OCI-M1 (cell line): ENCODE data around the gene JMJD6.

Source experiments
- DNase-seq: peaks from one replicate; lab custom pipeline; 2025; lab: John Stamatoyannopoulos, UW

Gene JMJD6

DNA sequence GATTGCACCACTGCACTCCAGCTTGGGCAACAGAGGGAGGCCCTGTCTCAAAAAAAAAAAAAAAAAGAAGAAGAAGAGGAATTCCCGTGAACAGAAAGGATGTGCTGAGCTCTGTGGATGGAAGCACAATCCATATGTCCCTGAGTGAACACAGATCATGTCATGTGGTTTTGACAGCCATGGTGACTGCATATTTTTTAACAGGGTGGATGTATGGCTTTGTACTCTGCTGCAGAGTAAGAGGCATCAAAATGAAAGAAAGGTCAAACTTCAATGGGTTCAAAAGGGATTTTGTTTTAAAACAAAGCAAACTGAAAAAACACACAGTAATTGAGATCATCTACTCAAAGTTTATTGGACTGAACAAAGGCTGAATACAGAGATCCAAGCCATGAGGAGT is 47.2 kb downstream of the JMJD6 start:
- DNase-seq = no peak

DNA sequence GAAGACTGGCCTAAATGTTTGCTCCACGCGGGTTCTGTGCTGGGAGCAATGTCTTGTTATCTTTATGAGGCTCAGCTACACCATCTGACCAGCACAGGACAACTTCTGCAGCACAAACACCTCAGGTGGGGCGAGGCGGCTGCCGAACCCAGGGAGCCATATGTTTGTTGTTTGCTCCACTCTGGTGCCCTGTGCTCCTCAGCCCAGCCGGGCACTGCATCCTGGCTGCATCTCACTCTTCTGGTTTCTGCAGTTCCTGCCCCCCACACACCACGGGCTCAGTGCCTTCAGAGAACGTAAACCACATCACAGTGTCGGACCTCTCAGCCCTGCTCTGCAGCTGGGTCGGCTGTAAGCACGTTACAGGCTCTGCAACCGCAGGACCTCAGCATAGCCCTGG is 48.1 kb downstream of the JMJD6 start:
- DNase-seq = no peak

DNA sequence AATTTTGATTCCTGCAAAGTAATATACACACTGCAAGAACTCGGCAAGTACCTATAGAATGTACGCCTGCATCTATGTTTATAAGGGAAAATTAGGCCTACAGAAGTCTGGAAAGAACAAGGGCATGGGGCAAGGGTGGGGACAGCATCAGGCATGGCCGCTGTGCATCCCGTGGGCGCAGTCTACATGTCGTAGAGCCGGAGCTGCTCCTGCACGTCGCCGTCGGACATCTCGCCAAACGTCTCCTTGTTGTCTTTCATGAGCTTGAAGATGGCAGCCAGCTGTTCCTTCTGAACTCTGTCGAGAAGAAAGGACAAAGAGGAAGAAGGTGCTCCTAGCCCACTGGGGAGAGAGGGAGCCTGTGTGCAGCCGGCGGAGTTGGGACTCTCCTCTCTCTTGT is 49.0 kb downstream of the JMJD6 start:
- no peak for DNase-seq

GRCh38 chr17:76676629-76677028 is 49.8 kb downstream of the JMJD6 start:
- no peak for DNase-seq

DNA sequence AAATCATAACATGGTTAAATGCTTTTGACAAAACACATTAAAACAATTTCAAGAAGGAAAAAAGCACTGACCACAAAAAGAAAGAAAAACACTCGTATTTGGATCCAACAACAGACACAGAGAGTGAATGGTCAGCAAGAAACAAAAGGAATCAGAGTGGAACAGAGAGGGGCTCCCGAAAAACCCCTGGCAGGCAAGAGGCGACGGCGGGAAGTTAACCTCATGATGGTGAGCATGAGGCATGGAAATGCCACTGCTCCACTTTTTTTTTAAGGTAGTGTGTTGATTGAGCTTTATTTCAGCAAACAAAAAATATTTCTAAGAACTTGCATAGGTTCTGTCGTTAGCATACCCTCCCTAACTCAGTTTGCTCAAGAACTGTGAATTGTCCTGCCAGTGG is 50.8 kb downstream of the JMJD6 start:
- DNase-seq = no peak

DNA sequence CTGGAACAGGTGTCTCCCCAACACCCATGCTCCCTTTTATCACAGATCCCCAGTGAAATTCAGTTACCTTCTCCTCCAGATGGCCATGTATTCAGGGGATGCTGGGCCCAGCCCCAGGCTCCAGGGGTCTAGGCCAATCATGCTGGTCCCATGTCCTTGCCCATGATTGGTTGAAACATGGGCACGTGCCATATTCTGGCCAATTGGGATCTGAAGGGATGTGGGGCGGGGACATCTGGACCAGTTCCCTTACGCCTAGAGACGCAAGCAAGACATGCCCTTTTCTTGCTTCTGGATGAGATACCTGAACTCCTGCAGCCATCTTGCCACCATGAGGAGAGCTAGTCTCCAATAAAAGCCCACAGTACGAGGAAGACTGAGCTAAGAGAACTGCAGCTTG is 51.8 kb downstream of the JMJD6 start:
- no peak for DNase-seq

GRCh38 chr17:76673729-76674128 is 52.7 kb downstream of the JMJD6 start:
- DNase-seq = no peak

- no peak for DNase-seq
These were observed 53.5 kb downstream of the JMJD6 start for GRCh38 chr17:76672892-76673291.

- DNase-seq = peak; percentile 45
These were observed 54.0 kb downstream of the JMJD6 start for GRCh38 chr17:76672270-76672851.

DNA sequence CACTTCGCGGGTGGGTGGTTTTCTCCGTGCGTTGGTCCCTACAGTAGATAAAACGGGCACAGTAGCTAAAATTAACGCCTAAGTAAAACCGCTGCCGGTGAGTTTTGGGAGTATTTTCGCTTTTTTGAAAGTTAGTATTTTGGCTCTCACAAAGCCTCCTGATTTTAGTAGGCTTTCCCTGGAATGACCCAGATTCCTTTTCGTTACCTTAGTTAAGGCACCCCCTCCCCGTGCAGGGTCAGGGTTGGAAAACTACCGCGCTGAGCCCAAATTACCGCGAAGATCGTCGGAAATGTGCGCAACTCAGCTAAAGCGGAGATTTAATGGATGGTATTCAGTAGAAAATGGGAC is 54.5 kb downstream of the JMJD6 start:
- DNase-seq = no peak

- DNase-seq = peak; percentile 100
These were observed 55.1 kb downstream of the JMJD6 start for GRCh38 chr17:76671123-76671911.

DNA sequence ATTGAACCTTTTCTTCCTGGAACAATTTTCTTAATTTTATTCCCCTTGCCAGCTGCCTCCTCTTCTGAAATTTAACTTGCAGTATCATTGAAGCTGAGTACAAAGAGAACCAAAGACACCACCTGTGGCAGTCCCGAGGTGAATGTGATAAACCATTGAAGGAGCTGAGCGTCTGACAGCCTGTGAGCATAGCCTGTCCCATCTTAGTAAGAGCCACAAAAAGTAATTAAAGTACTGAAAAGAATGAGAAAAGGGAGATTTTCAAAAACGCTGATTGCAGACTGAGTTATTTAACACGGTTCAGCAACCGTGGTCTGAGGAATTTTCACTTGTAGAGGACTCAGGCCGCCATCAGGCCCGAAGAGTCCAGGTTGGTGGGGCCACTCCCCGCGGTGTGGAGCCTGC is 55.7 kb downstream of the JMJD6 start:
- no peak for DNase-seq

- no peak for DNase-seq
These were observed 56.2 kb downstream of the JMJD6 start for GRCh38 chr17:76670020-76670717.
